OCI-LY3 (cell line): Measurements from ENCODE around the gene UBAC1.

Experiments
- H2AFZ ChIP-seq: fragments of 200-600, 300-600 bp; shearing (Covaris generic); 2 replicates; pipeline ENCODE4 v1.6.0; 2014; ENCODE audit warnings: antibody characterized with exemption, low read depth, low read length
- H3K27ac ChIP-seq: fragments of 200-600, 300-600 bp; sonication (generic); 2 replicates; pipeline ENCODE4 v1.5.1; 2014; ENCODE audit warnings: mild to moderate bottlenecking, low read length, moderate library complexity, mixed read lengths
- H3K27me3 ChIP-seq: fragments of 200-600, 300-600 bp; sonication (generic); 2 replicates; pipeline ENCODE4 v1.6.1; 2014; ENCODE audit warnings: low read depth, low read length, mixed read lengths
- H3K36me3 ChIP-seq: fragments of 200-600, 300-600 bp; sonication (generic); replicated peaks from 2 replicates; pipeline ENCODE3; 2014; ENCODE audit warnings: low read depth, low read length, mixed read lengths
- H3K4me1 ChIP-seq: fragments of 300-600, 200-600 bp; sonication (generic); 2 replicates; pipeline ENCODE4 v1.6.1; 2014; ENCODE audit warnings: low read length, mixed read lengths
- H3K4me2 ChIP-seq: fragments of 200-600, 300-600 bp; sonication (generic); 2 replicates; pipeline ENCODE4 v1.6.1; 2014; ENCODE audit warnings: low read length, mixed read lengths
- H3K4me3 ChIP-seq: fragments of 300-600, 200-600 bp; sonication (generic); 2 replicates; pipeline ENCODE4 v1.5.1; 2014; ENCODE audit warnings: antibody characterized with exemption, mild to moderate bottlenecking, low read length, moderate library complexity
- H3K79me2 ChIP-seq: fragments of 300-600, 200-600 bp; shearing (Covaris generic); 2 replicates; pipeline ENCODE4 v1.6.1; 2014; ENCODE audit warnings: mild to moderate bottlenecking, low read length, mixed read lengths
- H3K9ac ChIP-seq: fragments of 300-600, 200-600 bp; shearing (Covaris generic); 2 replicates; pipeline ENCODE4 v1.6.0; 2014; ENCODE audit warnings: mild to moderate bottlenecking, low read length, moderate library complexity
- H3K9me3 ChIP-seq: fragments of 200-600, 300-600 bp; shearing (Covaris generic); 2 replicates; pipeline ENCODE4 v1.6.1; 2014; ENCODE audit warnings: low read length, mixed read lengths; ENCODE audit not compliant: insufficient read depth
- H4K20me1 ChIP-seq: fragments of 200-600, 300-600 bp; sonication (generic); 2 replicates; pipeline ENCODE4 v1.6.1; 2016; ENCODE audit warnings: low read length, mixed read lengths; ENCODE audit not compliant: insufficient read depth
- CTCF ChIP-seq: fragments of 200-600, 300-600 bp; sonication (generic); IDR thresholded peaks from 2 replicates; pipeline ENCODE4 v1.5.1; 2014; ENCODE audit warnings: antibody characterized with exemption, low read length, low read depth
- EZH2phosphoT487 ChIP-seq: fragments of 200-600 bp; shearing (Covaris generic); IDR thresholded peaks from 2 replicates; pipeline ENCODE4 v1.6.1; 2018; ENCODE audit warnings: antibody characterized with exemption, mixed run types, low read depth

UBAC1 gene

DNA sequence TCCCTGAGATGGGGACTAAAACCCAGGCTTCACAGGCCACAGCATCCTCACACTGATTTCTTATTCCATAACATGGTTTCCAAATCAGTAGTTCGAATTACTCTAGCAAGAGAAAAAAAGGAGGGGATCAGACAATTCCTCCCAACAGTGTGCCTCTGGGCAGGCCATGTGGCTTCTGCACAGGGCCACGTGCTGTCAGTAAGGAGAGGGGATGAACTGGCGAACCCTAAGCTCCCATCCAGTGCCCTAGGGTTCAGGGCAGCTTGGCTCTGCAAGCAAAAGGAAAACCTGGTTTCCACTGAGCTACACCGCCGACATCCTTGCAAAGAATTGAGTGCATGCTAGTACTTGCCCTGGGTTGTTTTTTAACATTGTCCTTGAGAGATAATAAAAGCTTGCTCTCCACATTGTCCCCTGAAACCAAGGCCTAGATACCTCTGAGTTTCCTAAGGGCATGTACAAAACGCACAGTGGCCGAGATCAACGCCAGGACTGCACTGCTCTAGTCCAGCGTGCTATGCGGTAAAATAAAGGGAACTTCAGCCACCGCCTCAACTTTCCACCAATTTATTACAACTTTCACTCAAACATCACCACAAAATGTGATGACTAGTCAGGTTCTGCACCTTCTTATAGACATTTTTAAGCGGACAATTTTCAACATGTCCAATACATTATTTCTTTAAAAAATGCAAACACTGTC lies 58.4 kb downstream of the UBAC1 start:
- Histone ChIP-seq H3K9ac (no peak overlapping the region), H3K9me3 (no peaks in the 10 kb centered on the region), H3K36me3 (peaks cover 6% of the 10 kb centered on the region), H2AFZ (no peak overlapping the region), H3K4me1 (peaks cover 11% of the 10 kb centered on the region), H3K4me2 (no peak overlapping the region), H3K79me2 (peaks cover 65% of the 10 kb centered on the region), H3K4me3 (no peak overlapping the region), H3K27ac (no peak overlapping the region), H4K20me1 (no peaks in the 10 kb centered on the region), H3K27me3 (no peaks in the 10 kb centered on the region)
- TF ChIP-seq EZH2phosphoT487: no peak
- no peak for TF ChIP-seq CTCF

GRCh38 chr9:135901826-135902225 lies 59.3 kb downstream of the UBAC1 start:
- H3K79me2 ChIP-seq: peaks cover 68% of the 10 kb centered on the region
- H4K20me1 ChIP-seq: no peaks in the 10 kb centered on the region
- no peak overlapping the region for H3K9ac ChIP-seq
- H3K4me3 ChIP-seq: no peak overlapping the region
- no peak overlapping the region for H3K4me2 ChIP-seq
- H3K27me3 ChIP-seq: no peaks in the 10 kb centered on the region
- H2AFZ ChIP-seq: no peak overlapping the region
- H3K36me3 ChIP-seq: peaks cover 6% of the 10 kb centered on the region
- peaks cover 11% of the 10 kb centered on the region for H3K4me1 ChIP-seq
- H3K9me3 ChIP-seq: no peaks in the 10 kb centered on the region
- TF ChIP-seq CTCF (no peak), EZH2phosphoT487 (no peak)
- H3K27ac ChIP-seq: no peak overlapping the region

DNA sequence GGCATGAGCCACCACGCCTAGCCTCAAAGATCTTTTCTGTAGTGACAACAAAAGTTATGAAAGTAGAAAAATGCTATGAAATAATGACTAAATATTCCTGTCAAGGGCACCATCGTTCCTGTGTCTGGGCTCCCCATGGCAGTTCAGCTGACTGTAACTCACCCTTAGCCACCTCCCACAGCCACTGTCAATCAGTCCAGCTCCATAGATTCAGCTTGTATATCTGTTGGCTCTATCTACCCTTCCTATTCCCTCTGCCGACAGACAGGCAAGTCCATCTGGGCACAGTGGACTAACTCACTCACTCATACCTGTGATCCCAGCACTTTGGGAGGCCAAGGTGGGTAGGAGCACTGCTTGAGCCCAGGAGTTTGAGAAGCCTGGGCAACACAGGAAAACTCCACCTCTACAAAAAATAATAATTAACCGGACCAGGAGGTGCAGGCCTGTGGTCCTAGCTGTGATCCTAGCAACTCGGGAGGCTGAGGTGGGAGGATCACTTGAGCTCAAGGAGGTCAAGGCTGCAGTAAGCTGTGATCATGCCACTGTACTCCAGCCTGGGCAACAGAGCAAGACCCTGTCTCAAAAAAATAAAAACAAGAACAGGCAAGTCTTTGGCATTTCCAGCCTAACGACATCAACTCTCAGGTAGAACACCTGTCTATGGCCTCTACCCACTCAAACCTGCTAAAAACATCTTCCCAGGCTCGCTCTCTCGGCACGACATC lies 60.0 kb downstream of the UBAC1 start:
- no peak overlapping the region for H3K4me2 ChIP-seq
- H3K36me3 ChIP-seq: peaks cover 6% of the 10 kb centered on the region
- TF ChIP-seq EZH2phosphoT487: no peak
- no peak for TF ChIP-seq CTCF
- H2AFZ ChIP-seq: no peak overlapping the region
- H3K27ac ChIP-seq: no peak overlapping the region
- H3K79me2 ChIP-seq: peaks cover 64% of the 10 kb centered on the region
- H3K4me3 ChIP-seq: no peak overlapping the region
- peaks cover 8% of the 10 kb centered on the region for H3K4me1 ChIP-seq
- no peaks in the 10 kb centered on the region for H4K20me1 ChIP-seq
- no peaks in the 10 kb centered on the region for H3K9me3 ChIP-seq
- no peaks in the 10 kb centered on the region for H3K27me3 ChIP-seq
- no peak overlapping the region for H3K9ac ChIP-seq

GRCh38 chr9:135898634-135899407 lies 62.4 kb downstream of the UBAC1 start:
- no peaks in the 10 kb centered on the region for H3K27me3 ChIP-seq
- no peaks in the 10 kb centered on the region for H3K4me1 ChIP-seq
- H3K9ac ChIP-seq: no peak overlapping the region
- no peak overlapping the region for H3K4me3 ChIP-seq
- H3K79me2 ChIP-seq: peaks cover 65% of the 10 kb centered on the region
- no peak overlapping the region for H3K27ac ChIP-seq
- TF ChIP-seq EZH2phosphoT487 (no peak), CTCF (no peak)
- H4K20me1 ChIP-seq: peaks cover 6% of the 10 kb centered on the region; the same call in 1 of the 2 replicates
- no peak overlapping the region for H2AFZ ChIP-seq
- H3K9me3 ChIP-seq: no peaks in the 10 kb centered on the region
- H3K4me2 ChIP-seq: no peak overlapping the region
- no peaks in the 10 kb centered on the region for H3K36me3 ChIP-seq
